B cell (primary cell): ENCODE results near the gene DZIP1L.

Experiments used
- EZH2 ChIP-seq: IDR thresholded peaks from 2 replicates; pipeline ENCODE4 v1.6.1; 2012; ENCODE audit warnings: borderline replicate concordance, low read depth, mild to moderate bottlenecking, moderate library complexity, low read length; ENCODE audit not compliant: insufficient read depth, poor library complexity, severe bottlenecking
- TF ChIP-seq, protein P1 (sequence below): fragments of 200-600 bp; IDR thresholded peaks from one replicate; pipeline ENCODE4 v1.8.0; 2022; ENCODE audit warnings: antibody characterized with exemption, mild to moderate bottlenecking

DNA sequence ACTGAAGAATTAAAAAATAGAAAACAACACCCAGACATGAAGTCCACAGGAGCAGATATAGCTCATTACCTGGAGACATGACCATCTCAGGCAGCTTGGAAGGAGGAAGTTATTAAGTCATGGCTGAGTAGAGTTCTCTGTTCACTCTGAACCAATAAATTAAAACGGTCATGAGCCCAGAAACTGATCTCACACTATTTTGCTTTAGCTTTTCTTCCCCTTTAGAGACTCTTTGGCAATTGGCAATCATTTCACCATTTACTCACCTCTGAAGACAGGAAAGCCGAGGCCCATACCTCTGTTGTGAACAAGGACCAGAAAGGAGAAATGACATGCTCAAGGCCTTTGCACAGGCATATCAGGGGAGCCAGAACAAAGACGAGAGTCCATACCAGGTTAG, 78.8 kb downstream of the DZIP1L start:
- TF ChIP-seq, protein P1, sequence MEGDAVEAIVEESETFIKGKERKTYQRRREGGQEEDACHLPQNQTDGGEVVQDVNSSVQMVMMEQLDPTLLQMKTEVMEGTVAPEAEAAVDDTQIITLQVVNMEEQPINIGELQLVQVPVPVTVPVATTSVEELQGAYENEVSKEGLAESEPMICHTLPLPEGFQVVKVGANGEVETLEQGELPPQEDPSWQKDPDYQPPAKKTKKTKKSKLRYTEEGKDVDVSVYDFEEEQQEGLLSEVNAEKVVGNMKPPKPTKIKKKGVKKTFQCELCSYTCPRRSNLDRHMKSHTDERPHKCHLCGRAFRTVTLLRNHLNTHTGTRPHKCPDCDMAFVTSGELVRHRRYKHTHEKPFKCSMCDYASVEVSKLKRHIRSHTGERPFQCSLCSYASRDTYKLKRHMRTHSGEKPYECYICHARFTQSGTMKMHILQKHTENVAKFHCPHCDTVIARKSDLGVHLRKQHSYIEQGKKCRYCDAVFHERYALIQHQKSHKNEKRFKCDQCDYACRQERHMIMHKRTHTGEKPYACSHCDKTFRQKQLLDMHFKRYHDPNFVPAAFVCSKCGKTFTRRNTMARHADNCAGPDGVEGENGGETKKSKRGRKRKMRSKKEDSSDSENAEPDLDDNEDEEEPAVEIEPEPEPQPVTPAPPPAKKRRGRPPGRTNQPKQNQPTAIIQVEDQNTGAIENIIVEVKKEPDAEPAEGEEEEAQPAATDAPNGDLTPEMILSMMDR, result no peak
- no peak for TF ChIP-seq EZH2
